Neural cell (in vitro differentiated cells): ENCODE data around the gene TSPAN31. TPM values are rescaled to one million over a fixed set of nuclear protein-coding genes. Genes with fewer than 3 reads are reported as not detected.
"Not testable (repeated sequence)": the region's sequence is repeated elsewhere in the genome, so short reads cannot be mapped to it uniquely, and the experiment has no call there.

Experiments used
- H2AFZ ChIP-seq: fragments of 200-600, 300-800 bp; sonication (generic), shearing (Covaris generic); 2 replicates; pipeline ENCODE4 v1.6.0; 2014; ENCODE audit warnings: low read depth, mild to moderate bottlenecking, antibody characterized with exemption, low read length, moderate library complexity
- H3F3A ChIP-seq: fragments of 200-600 bp; shearing (Covaris generic); 2 replicates; pipeline ENCODE4 v1.6.1; 2016; ENCODE audit warnings: mild to moderate bottlenecking, moderate library complexity, mixed read lengths, antibody characterized with exemption, low read length; ENCODE audit not compliant: insufficient read depth, poor library complexity, severe bottlenecking
- H3K27ac ChIP-seq: fragments of 200-600, 300-800 bp; sonication (generic), shearing (Covaris generic); 2 replicates; pipeline ENCODE4 v1.5.1; 2014; ENCODE audit warnings: mild to moderate bottlenecking, low read length, moderate library complexity
- H3K27me3 ChIP-seq: fragments of 300-800, 200-600 bp; sonication (generic), shearing (Covaris generic); 2 replicates; pipeline ENCODE4 v1.6.0; 2014; ENCODE audit warnings: mild to moderate bottlenecking, low read depth, low read length, moderate library complexity; ENCODE audit not compliant: insufficient read depth
- H3K36me3 ChIP-seq: fragments of 300-800, 200-600 bp; sonication (generic), shearing (Covaris generic); 2 replicates; pipeline ENCODE4 v1.5.1; 2014; ENCODE audit warnings: mild to moderate bottlenecking, antibody characterized with exemption, low read length, moderate library complexity; ENCODE audit not compliant: insufficient read depth
- H3K4me2 ChIP-seq: fragments of 300-800, 200-600 bp; sonication (generic), shearing (Covaris generic); 2 replicates; pipeline ENCODE4 v1.6.0; 2014; ENCODE audit warnings: mild to moderate bottlenecking, low read length
- H3K4me3 ChIP-seq: fragments of 300-800, 200-600 bp; sonication (generic), shearing (Covaris generic); 2 replicates; pipeline ENCODE4 v1.5.1; 2014; ENCODE audit warnings: mild to moderate bottlenecking, low read length, moderate library complexity
- H3K79me2 ChIP-seq: fragments of 200-600 bp; shearing (Covaris generic); replicated peaks from 2 replicates; pipeline ENCODE4 v1.6.0; 2014; ENCODE audit warnings: mild to moderate bottlenecking, low read length, moderate library complexity; ENCODE audit not compliant: insufficient read depth
- H3K9ac ChIP-seq: fragments of 300-800, 200-600 bp; sonication (generic), shearing (Covaris generic); 2 replicates; pipeline ENCODE4 v1.6.1; 2016; ENCODE audit warnings: mild to moderate bottlenecking, low read length, mixed read lengths
- H3K9me2 ChIP-seq: fragments of 200-600 bp; shearing (Covaris generic); 2 replicates; pipeline ENCODE4 v1.6.1; 2016; ENCODE audit warnings: mild to moderate bottlenecking, low read length, mixed read lengths; ENCODE audit not compliant: insufficient read depth
- H3K9me3 ChIP-seq: fragments of 200-600, 300-800 bp; sonication (generic), shearing (Covaris generic); 2 replicates; pipeline ENCODE4 v1.6.1; 2016; ENCODE audit warnings: mild to moderate bottlenecking, mixed run types, low read length, moderate library complexity, mixed read lengths
- H4K20me1 ChIP-seq: fragments of 200-600 bp; shearing (Covaris generic); 2 replicates; pipeline ENCODE4 v1.6.1; 2016; ENCODE audit warnings: mild to moderate bottlenecking, mixed run types; ENCODE audit not compliant: insufficient read depth
- EP300 ChIP-seq: fragments of 450-650 bp; conservative IDR thresholded peaks from 2 replicates; pipeline ENCODE4 v1.6.1; 2014; ENCODE audit warnings: antibody characterized with exemption, mild to moderate bottlenecking, moderate library complexity; ENCODE audit not compliant: poor library complexity, severe bottlenecking
- EZH2 ChIP-seq: fragments of 200-600, 300-800 bp; shearing (Covaris generic), sonication (generic); IDR thresholded peaks from 2 replicates; pipeline ENCODE4 v1.6.1; 2014; ENCODE audit warnings: antibody characterized with exemption, low read length, borderline replicate concordance, mild to moderate bottlenecking; ENCODE audit not compliant: insufficient read depth, poor library complexity, severe bottlenecking
- MXI1 ChIP-seq: fragments of 450-650 bp; conservative IDR thresholded peaks from 2 replicates; pipeline ENCODE4 v1.6.1; 2014; ENCODE audit warnings: antibody characterized with exemption, mild to moderate bottlenecking; ENCODE audit not compliant: poor library complexity, severe bottlenecking
- POLR2AphosphoS5 ChIP-seq: IDR thresholded peaks from 2 replicates; pipeline ENCODE4 v1.6.1; 2012
- RAD21 ChIP-seq: fragments of 450-650 bp; conservative IDR thresholded peaks from 2 replicates; pipeline ENCODE4 v1.6.1; 2014; ENCODE audit warnings: antibody characterized with exemption, mild to moderate bottlenecking, moderate library complexity
- SMC3 ChIP-seq: fragments of 450-650 bp; conservative IDR thresholded peaks from 2 replicates; pipeline ENCODE4 v1.6.1; 2014; ENCODE audit warnings: antibody characterized with exemption, mild to moderate bottlenecking, moderate library complexity; ENCODE audit not compliant: poor library complexity
- TAF1 ChIP-seq: IDR thresholded peaks from 2 replicates; pipeline ENCODE4 v1.6.1; 2012; ENCODE audit warnings: low read depth
- polyA plus RNA-seq: library from polyadenylated mRNA; depleted of rRNA; stranded (reverse); fragments of >200 nt; gene quantifications from 2 replicates; pipeline ENCODE4 v1.2.3, GENCODE V29; 2014
- TF ChIP-seq, protein P1 (sequence below): IDR thresholded peaks from 2 replicates; pipeline ENCODE4 v1.6.1; 2012; ENCODE audit warnings: borderline replicate concordance
- TF ChIP-seq, protein P2 (sequence below): fragments of 450-650 bp; IDR thresholded peaks from 2 replicates; pipeline ENCODE4 v1.5.1; 2014; ENCODE audit warnings: antibody characterized with exemption, mild to moderate bottlenecking, moderate library complexity; ENCODE audit not compliant: poor library complexity, severe bottlenecking

TSPAN31 gene
- polyA plus RNA-seq, 1 donor from 2014 or later, result 85.3 TPM

DNA sequence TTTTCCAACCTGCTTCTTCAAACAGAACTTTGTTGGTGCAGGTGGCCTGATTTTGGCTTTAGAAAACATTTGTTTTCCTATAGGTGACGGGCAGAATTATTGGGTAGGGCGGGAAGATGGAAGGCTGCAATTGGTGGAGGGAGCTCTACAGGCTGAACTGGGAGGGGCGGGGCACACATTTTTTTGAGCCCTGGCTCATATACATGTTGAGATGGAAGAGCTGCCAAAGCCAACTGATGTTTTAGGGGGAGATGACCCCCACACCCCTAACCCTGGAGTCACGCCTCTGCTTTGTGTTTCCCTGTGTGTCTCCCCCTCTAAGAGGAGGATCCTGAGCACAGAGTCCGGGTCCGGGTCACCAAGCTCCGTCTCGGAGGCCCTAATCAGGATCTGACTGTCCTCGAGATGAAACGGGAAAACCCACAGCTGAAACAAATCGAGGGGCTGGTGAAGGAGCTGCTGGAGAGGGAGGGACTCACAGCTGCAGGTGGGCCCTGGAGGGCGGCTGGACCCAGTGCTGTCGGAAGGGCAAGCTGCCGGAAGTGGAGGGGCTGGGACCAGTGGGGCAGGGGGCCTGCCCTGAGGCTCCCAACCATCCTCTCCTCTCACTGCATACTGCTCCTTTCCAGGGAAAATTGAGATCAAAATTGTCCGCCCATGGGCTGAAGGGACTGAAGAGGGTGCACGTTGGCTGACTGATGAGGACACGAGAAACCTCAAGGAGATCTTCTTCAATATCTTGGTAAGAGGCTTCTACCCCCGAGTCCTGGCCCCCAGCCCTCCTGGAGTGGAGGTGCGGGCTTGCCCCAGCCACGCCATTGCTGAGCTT lies 24.8 kb upstream of the TSPAN31 start:
- Histone ChIP-seq H3K27me3 (no peaks in the 10 kb centered on the region), H3F3A (no peaks in the 10 kb centered on the region), H3K36me3 (no peaks in the 10 kb centered on the region), H3K9ac (no peak overlapping the region), H3K4me2 (no peak overlapping the region), H3K9me2 (no peaks in the 10 kb centered on the region), H3K9me3 (no peaks in the 10 kb centered on the region), H3K27ac (no peak overlapping the region), H2AFZ (no peak overlapping the region), H4K20me1 (no peaks in the 10 kb centered on the region), H3K4me3 (no peak overlapping the region), H3K79me2 (no peaks in the 10 kb centered on the region)
- TF ChIP-seq TAF1 (no peak), EP300 (no peak), SMC3 (no peak), RAD21 (no peak), MXI1 (no peak), EZH2 (no peak), POLR2AphosphoS5 (no peak)
- TF ChIP-seq, protein P1, sequence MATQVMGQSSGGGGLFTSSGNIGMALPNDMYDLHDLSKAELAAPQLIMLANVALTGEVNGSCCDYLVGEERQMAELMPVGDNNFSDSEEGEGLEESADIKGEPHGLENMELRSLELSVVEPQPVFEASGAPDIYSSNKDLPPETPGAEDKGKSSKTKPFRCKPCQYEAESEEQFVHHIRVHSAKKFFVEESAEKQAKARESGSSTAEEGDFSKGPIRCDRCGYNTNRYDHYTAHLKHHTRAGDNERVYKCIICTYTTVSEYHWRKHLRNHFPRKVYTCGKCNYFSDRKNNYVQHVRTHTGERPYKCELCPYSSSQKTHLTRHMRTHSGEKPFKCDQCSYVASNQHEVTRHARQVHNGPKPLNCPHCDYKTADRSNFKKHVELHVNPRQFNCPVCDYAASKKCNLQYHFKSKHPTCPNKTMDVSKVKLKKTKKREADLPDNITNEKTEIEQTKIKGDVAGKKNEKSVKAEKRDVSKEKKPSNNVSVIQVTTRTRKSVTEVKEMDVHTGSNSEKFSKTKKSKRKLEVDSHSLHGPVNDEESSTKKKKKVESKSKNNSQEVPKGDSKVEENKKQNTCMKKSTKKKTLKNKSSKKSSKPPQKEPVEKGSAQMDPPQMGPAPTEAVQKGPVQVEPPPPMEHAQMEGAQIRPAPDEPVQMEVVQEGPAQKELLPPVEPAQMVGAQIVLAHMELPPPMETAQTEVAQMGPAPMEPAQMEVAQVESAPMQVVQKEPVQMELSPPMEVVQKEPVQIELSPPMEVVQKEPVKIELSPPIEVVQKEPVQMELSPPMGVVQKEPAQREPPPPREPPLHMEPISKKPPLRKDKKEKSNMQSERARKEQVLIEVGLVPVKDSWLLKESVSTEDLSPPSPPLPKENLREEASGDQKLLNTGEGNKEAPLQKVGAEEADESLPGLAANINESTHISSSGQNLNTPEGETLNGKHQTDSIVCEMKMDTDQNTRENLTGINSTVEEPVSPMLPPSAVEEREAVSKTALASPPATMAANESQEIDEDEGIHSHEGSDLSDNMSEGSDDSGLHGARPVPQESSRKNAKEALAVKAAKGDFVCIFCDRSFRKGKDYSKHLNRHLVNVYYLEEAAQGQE, result no peak
- TF ChIP-seq, protein P2, sequence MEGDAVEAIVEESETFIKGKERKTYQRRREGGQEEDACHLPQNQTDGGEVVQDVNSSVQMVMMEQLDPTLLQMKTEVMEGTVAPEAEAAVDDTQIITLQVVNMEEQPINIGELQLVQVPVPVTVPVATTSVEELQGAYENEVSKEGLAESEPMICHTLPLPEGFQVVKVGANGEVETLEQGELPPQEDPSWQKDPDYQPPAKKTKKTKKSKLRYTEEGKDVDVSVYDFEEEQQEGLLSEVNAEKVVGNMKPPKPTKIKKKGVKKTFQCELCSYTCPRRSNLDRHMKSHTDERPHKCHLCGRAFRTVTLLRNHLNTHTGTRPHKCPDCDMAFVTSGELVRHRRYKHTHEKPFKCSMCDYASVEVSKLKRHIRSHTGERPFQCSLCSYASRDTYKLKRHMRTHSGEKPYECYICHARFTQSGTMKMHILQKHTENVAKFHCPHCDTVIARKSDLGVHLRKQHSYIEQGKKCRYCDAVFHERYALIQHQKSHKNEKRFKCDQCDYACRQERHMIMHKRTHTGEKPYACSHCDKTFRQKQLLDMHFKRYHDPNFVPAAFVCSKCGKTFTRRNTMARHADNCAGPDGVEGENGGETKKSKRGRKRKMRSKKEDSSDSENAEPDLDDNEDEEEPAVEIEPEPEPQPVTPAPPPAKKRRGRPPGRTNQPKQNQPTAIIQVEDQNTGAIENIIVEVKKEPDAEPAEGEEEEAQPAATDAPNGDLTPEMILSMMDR, result no peak

DNA sequence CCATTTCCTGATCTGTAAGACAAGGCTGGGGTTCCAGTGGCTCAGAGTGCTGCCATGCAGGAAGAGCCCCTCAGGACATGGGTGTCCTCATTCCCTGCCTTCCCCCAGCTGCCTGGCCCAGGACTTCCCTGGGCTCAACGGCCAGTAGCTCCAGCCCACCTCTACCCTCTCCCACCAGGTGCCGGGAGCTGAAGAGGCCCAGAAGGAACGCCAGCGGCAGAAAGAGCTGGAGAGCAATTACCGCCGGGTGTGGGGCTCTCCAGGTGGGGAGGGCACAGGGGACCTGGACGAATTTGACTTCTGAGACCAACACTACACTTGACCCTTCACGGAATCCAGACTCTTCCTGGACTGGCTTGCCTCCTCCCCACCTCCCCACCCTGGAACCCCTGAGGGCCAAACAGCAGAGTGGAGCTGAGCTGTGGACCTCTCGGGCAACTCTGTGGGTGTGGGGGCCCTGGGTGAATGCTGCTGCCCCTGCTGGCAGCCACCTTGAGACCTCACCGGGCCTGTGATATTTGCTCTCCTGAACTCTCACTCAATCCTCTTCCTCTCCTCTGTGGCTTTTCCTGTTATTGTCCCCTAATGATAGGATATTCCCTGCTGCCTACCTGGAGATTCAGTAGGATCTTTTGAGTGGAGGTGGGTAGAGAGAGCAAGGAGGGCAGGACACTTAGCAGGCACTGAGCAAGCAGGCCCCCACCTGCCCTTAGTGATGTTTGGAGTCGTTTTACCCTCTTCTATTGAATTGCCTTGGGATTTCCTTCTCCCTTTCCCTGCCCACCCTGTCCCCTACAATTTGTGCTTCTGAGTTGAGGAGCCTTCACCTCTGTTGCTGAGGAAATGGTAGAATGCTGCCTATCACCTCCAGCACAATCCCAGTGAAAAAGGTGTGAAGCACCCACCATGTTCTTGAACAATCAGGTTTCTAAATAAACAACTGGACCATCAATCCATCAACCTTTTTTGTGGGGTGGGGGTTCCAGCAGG lies 23.9 kb upstream of the TSPAN31 start:
- Histone ChIP-seq H3K27ac (no peak overlapping the region), H3K4me3 (no peak overlapping the region), H2AFZ (no peak overlapping the region), H3K9me3 (no peaks in the 10 kb centered on the region), H3K9ac (no peak overlapping the region), H3K4me2 (no peak overlapping the region), H3K9me2 (no peaks in the 10 kb centered on the region), H3K27me3 (peaks cover 3% of the 10 kb centered on the region), H3K79me2 (no peaks in the 10 kb centered on the region), H3K36me3 (no peaks in the 10 kb centered on the region), H3F3A (no peaks in the 10 kb centered on the region), H4K20me1 (no peaks in the 10 kb centered on the region)
- TF ChIP-seq SMC3 (no peak), POLR2AphosphoS5 (no peak), RAD21 (no peak), MXI1 (no peak), EP300 (no peak), EZH2 (no peak), TAF1 (no peak)
- TF ChIP-seq, protein P2, result no peak

DNA sequence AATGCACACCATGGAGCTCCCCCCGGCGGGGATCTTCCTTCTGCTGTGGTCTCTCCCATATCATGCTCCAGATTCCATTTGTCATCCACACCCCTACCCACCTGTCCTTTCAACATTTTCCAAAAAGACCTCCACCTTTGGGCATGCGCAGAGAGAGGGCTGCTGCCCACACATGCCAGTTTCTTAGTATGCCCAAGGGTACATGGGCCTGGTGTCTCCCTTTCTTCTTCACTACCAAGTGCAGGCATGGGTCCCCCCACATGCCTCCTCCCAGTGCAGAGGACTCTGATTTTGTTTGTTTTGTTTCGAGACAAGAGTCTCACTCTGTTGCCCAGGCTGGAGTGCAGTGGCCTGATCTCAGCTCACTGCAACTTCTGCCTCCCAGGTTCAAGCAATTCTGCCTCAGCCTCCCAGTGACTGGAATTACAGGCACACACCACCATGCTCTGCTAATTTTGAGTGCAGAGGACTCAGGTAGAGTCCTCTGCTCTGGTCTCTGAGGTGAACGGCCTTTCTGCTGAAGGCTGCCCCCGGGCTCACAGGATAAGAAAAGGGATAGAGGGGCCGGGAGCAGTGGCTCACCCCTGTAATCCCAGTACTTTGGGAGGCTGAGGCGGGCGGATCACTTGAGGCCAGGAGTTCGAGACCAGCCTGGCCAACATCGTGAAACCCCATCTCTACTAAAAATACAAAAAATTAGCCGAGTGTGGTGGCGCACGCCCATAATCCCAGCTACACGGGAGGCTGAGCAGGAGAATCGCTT lies 22.8 kb upstream of the TSPAN31 start:
- peaks cover 14% of the 10 kb centered on the region for H3K27me3 ChIP-seq
- not testable (repeated sequence) for H3K27ac ChIP-seq, H3K9me2 ChIP-seq, H3K79me2 ChIP-seq, H3K4me2 ChIP-seq, H3K36me3 ChIP-seq, H4K20me1 ChIP-seq, H3K4me3 ChIP-seq, H3F3A ChIP-seq, H2AFZ ChIP-seq, H3K9ac ChIP-seq, H3K9me3 ChIP-seq
